Lower leg skin (tissue), 3 donors: ENCODE measurements around the gene CHRNA10.

ENCODE experiments used
- POLR2A ChIP-seq, 2 donors: fragments of 450-650 bp; IDR thresholded peaks; one replicate each; pipeline ENCODE4 v1.6.1; 2016 to 2017; ENCODE audit warnings: antibody characterized with exemption in 2 of 2, mild to moderate bottlenecking in 1 of 2, moderate library complexity in 1 of 2
- TF ChIP-seq, protein P1 (sequence below), 3 donors: fragments of 450-650 bp; IDR thresholded peaks; one replicate each; pipeline ENCODE4 v1.5.1; 2016; ENCODE audit warnings: antibody characterized with exemption in 3 of 3, mild to moderate bottlenecking in 3 of 3, moderate library complexity in 2 of 3

DNA sequence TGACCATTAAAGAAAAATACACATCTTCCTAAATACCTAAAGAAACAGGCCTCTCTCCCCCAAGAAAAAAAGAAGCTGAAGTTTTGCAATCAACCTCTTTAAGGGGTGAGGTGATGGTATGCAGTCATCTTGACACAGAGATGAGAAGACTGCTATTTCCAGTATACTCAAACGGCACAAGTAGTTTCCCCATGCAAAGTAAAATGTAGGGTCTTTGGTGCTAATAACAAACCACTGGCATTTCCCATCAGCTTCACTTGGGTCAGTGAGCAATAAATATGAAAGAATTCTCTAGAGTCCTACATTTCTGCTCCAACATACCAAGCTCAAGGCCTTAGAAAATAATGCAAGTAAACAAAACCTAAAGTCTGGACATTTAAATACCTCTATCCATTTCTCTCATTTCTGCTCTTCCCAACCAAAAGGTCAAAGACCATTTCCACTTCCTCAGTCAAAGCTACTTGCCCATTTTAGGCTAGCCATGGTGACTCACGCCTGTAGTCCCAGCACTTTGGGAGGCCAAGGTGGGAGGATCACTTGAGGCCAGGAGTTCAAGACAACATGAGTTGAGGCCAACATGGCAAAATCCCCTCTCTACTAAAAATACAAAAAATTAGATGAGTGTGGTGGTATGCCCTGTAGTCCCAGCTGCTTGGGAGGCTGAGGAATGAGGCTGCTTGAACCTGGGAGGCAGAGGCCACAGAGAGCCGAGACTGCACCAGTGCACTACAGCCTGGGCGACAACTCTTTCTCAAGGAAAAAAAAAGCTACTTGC, 39.5 kb upstream of the CHRNA10 start:
- TF ChIP-seq, protein P1, sequence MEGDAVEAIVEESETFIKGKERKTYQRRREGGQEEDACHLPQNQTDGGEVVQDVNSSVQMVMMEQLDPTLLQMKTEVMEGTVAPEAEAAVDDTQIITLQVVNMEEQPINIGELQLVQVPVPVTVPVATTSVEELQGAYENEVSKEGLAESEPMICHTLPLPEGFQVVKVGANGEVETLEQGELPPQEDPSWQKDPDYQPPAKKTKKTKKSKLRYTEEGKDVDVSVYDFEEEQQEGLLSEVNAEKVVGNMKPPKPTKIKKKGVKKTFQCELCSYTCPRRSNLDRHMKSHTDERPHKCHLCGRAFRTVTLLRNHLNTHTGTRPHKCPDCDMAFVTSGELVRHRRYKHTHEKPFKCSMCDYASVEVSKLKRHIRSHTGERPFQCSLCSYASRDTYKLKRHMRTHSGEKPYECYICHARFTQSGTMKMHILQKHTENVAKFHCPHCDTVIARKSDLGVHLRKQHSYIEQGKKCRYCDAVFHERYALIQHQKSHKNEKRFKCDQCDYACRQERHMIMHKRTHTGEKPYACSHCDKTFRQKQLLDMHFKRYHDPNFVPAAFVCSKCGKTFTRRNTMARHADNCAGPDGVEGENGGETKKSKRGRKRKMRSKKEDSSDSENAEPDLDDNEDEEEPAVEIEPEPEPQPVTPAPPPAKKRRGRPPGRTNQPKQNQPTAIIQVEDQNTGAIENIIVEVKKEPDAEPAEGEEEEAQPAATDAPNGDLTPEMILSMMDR (IDR thresholded peaks at IDR 0.05) = no peak
- TF ChIP-seq POLR2A (IDR thresholded peaks at IDR 0.05) = no peak
